Stimulated activated naive CD8-positive, alpha-beta T cell treated with anti-CD3 and anti-CD28 coated beads, Interleukin-15, Interleukin-2, amounts not matched to agents 100 ng/mL and 50 ng/mL, for 24 hours (primary cell): Measurements from ENCODE around the gene KCTD8.

Experiments
- H3K27ac Mint-ChIP-seq: one replicate; pipeline ENCODE4 v1.8.0; 2021; ENCODE audit warnings: mild to moderate bottlenecking, mixed read lengths
- H3K27me3 Mint-ChIP-seq: one replicate; pipeline ENCODE4 v1.8.0; 2021; ENCODE audit warnings: mixed read lengths
- H3K36me3 Mint-ChIP-seq: one replicate; pipeline ENCODE4 v1.8.0; 2021; ENCODE audit warnings: low read depth, mixed read lengths
- H3K4me1 Mint-ChIP-seq: one replicate; pipeline ENCODE4 v1.8.0; 2021; ENCODE audit warnings: low read depth, mixed read lengths
- H3K4me3 Mint-ChIP-seq: one replicate; pipeline ENCODE4 v1.8.0; 2021; ENCODE audit warnings: mild to moderate bottlenecking, mixed read lengths
- H3K9me3 Mint-ChIP-seq: one replicate; pipeline ENCODE4 v1.8.0; 2021; ENCODE audit warnings: mixed read lengths

KCTD8 gene

GRCh38 chr4:44421330-44422065, 27.1 kb downstream of the KCTD8 start:
- H3K27ac Mint-ChIP-seq: no peak overlapping the region
- H3K36me3 Mint-ChIP-seq: no peaks in the 10 kb centered on the region
- no peaks in the 10 kb centered on the region for H3K4me1 Mint-ChIP-seq
- H3K9me3 Mint-ChIP-seq: no peaks in the 10 kb centered on the region
- no peaks in the 10 kb centered on the region for H3K27me3 Mint-ChIP-seq
- no peak overlapping the region for H3K4me3 Mint-ChIP-seq

GRCh38 chr4:44415251-44415650, 33.4 kb downstream of the KCTD8 start:
- H3K27me3 Mint-ChIP-seq: no peaks in the 10 kb centered on the region
- H3K4me3 Mint-ChIP-seq: no peak overlapping the region

GRCh38 chr4:44368413-44369167, 80.0 kb downstream of the KCTD8 start:
- Mint-ChIP-seq H3K4me3 (no peak overlapping the region), H3K36me3 (no peaks in the 10 kb centered on the region), H3K9me3 (peaks cover 4% of the 10 kb centered on the region), H3K4me1 (no peaks in the 10 kb centered on the region), H3K27ac (no peak overlapping the region), H3K27me3 (no peaks in the 10 kb centered on the region)

More at GRCh38 chr4:44415251-44415650, 33.4 kb downstream of the KCTD8 start:
- no peaks in the 10 kb centered on the region for H3K4me1 Mint-ChIP-seq
- peaks cover 10% of the 10 kb centered on the region for H3K9me3 Mint-ChIP-seq
- H3K36me3 Mint-ChIP-seq: no peaks in the 10 kb centered on the region
- H3K27ac Mint-ChIP-seq: no peak overlapping the region

GRCh38 chr4:44354172-44354571, 94.4 kb downstream of the KCTD8 start:
- Mint-ChIP-seq H3K9me3 (no peaks in the 10 kb centered on the region), H3K4me3 (no peak overlapping the region), H3K4me1 (no peaks in the 10 kb centered on the region), H3K27ac (no peak overlapping the region), H3K27me3 (no peaks in the 10 kb centered on the region), H3K36me3 (no peaks in the 10 kb centered on the region)

- Mint-ChIP-seq H3K36me3 (no peaks in the 10 kb centered on the region), H3K4me1 (no peaks in the 10 kb centered on the region), H3K4me3 (no peak overlapping the region), H3K9me3 (no peaks in the 10 kb centered on the region), H3K27ac (no peak overlapping the region), H3K27me3 (no peaks in the 10 kb centered on the region)
Measured at GRCh38 chr4:44351069-44351468, 97.5 kb downstream of the KCTD8 start.

GRCh38 chr4:44342800-44343199, 105.8 kb downstream of the KCTD8 start:
- peaks cover 4% of the 10 kb centered on the region for H3K9me3 Mint-ChIP-seq
- H3K27me3 Mint-ChIP-seq: no peaks in the 10 kb centered on the region
- H3K4me1 Mint-ChIP-seq: no peaks in the 10 kb centered on the region
- no peak overlapping the region for H3K4me3 Mint-ChIP-seq
- no peaks in the 10 kb centered on the region for H3K36me3 Mint-ChIP-seq
- H3K27ac Mint-ChIP-seq: no peak overlapping the region

GRCh38 chr4:44326741-44327140, 121.9 kb downstream of the KCTD8 start:
- H3K27ac Mint-ChIP-seq: no peak overlapping the region
- H3K9me3 Mint-ChIP-seq: no peaks in the 10 kb centered on the region
- no peak overlapping the region for H3K4me3 Mint-ChIP-seq
- no peaks in the 10 kb centered on the region for H3K36me3 Mint-ChIP-seq
- H3K27me3 Mint-ChIP-seq: no peaks in the 10 kb centered on the region
- H3K4me1 Mint-ChIP-seq: no peaks in the 10 kb centered on the region

GRCh38 chr4:44320833-44321232, 127.8 kb downstream of the KCTD8 start:
- H3K4me1 Mint-ChIP-seq: no peaks in the 10 kb centered on the region
- no peaks in the 10 kb centered on the region for H3K36me3 Mint-ChIP-seq
- H3K9me3 Mint-ChIP-seq: no peaks in the 10 kb centered on the region
- no peak overlapping the region for H3K27ac Mint-ChIP-seq
- no peak overlapping the region for H3K4me3 Mint-ChIP-seq
- H3K27me3 Mint-ChIP-seq: no peaks in the 10 kb centered on the region

GRCh38 chr4:44319129-44319528, 129.5 kb downstream of the KCTD8 start:
- Mint-ChIP-seq H3K27me3 (no peaks in the 10 kb centered on the region), H3K4me1 (no peaks in the 10 kb centered on the region), H3K9me3 (no peaks in the 10 kb centered on the region), H3K36me3 (no peaks in the 10 kb centered on the region), H3K4me3 (no peak overlapping the region), H3K27ac (no peak overlapping the region)

GRCh38 chr4:44313702-44314101, 134.9 kb downstream of the KCTD8 start:
- H3K36me3 Mint-ChIP-seq: no peaks in the 10 kb centered on the region
- no peaks in the 10 kb centered on the region for H3K4me1 Mint-ChIP-seq
- no peak overlapping the region for H3K27ac Mint-ChIP-seq
- no peaks in the 10 kb centered on the region for H3K27me3 Mint-ChIP-seq
- H3K4me3 Mint-ChIP-seq: no peak overlapping the region
- no peaks in the 10 kb centered on the region for H3K9me3 Mint-ChIP-seq

GRCh38 chr4:44287505-44287904, 161.1 kb downstream of the KCTD8 start:
- H3K9me3 Mint-ChIP-seq: peaks cover 10% of the 10 kb centered on the region
- no peak overlapping the region for H3K27ac Mint-ChIP-seq
- no peak overlapping the region for H3K4me3 Mint-ChIP-seq
- H3K27me3 Mint-ChIP-seq: no peaks in the 10 kb centered on the region
- no peaks in the 10 kb centered on the region for H3K4me1 Mint-ChIP-seq
- no peaks in the 10 kb centered on the region for H3K36me3 Mint-ChIP-seq

- Mint-ChIP-seq H3K36me3 (no peaks in the 10 kb centered on the region), H3K27me3 (no peaks in the 10 kb centered on the region), H3K4me3 (no peak overlapping the region), H3K9me3 (peaks cover 6% of the 10 kb centered on the region), H3K4me1 (no peaks in the 10 kb centered on the region), H3K27ac (no peak overlapping the region)
Measured at GRCh38 chr4:44279469-44279868, 169.1 kb downstream of the KCTD8 start.

- H3K4me1 Mint-ChIP-seq: no peaks in the 10 kb centered on the region
Measured at GRCh38 chr4:44279066-44279465, 169.5 kb downstream of the KCTD8 start.

GRCh38 chr4:44257461-44257860, 191.1 kb downstream of the KCTD8 start:
- Mint-ChIP-seq H3K27ac (no peak overlapping the region), H3K36me3 (no peaks in the 10 kb centered on the region), H3K4me3 (no peak overlapping the region), H3K4me1 (no peaks in the 10 kb centered on the region), H3K9me3 (peaks cover 10% of the 10 kb centered on the region), H3K27me3 (no peaks in the 10 kb centered on the region)

More at GRCh38 chr4:44279066-44279465, 169.5 kb downstream of the KCTD8 start:
- H3K36me3 Mint-ChIP-seq: no peaks in the 10 kb centered on the region
- no peaks in the 10 kb centered on the region for H3K27me3 Mint-ChIP-seq
- peaks cover 6% of the 10 kb centered on the region for H3K9me3 Mint-ChIP-seq
- H3K27ac Mint-ChIP-seq: no peak overlapping the region
- H3K4me3 Mint-ChIP-seq: no peak overlapping the region

- Mint-ChIP-seq H3K27me3 (no peaks in the 10 kb centered on the region), H3K4me3 (no peak overlapping the region), H3K4me1 (no peaks in the 10 kb centered on the region), H3K9me3 (peaks cover 10% of the 10 kb centered on the region), H3K27ac (no peak overlapping the region), H3K36me3 (no peaks in the 10 kb centered on the region)
Measured at GRCh38 chr4:44256414-44256813, 192.2 kb downstream of the KCTD8 start.
